ENCODE results near the gene ZNF790. TPM values are rescaled to one million over a fixed set of nuclear protein-coding genes. Genes with fewer than 3 reads are reported as not detected.

ZNF790 gene
- total RNA-seq, 1 donor from 2014 or later: 11.3 TPM

- DNase-seq (ENCODE audit: low spot score): peak; percentile 96
Measured at GRCh38 chr19:36772311-36773222, 65.6 kb downstream of the ZNF790 start, which contains the start of gene ZNF850. ZNF850 (minus strand) TSS chr19:36772807; CDS start chr19:36762606, 10,201 bp downstream.

GRCh38 chr19:36771261-36772231, 66.6 kb downstream of the ZNF790 start:
- DNase-seq (ENCODE audit: low spot score): peak; percentile 69

Other genes with a start within 250 kb of the ZNF790 start
- gene ZNF382, start 233.1 kb downstream of the ZNF790 start, total RNA-seq: 7.9 TPM
- gene ZNF461, start 171.6 kb downstream of the ZNF790 start, total RNA-seq: 16.2 TPM
- gene ZNF567, start 150.8 kb downstream of the ZNF790 start, total RNA-seq: 10.3 TPM
- gene ZNF850, start 65.6 kb downstream of the ZNF790 start, total RNA-seq: 2.8 TPM
- gene ZNF345, start 12.5 kb upstream of the ZNF790 start, total RNA-seq: 9.8 TPM
- 4.2 TPM for gene ZNF829, start 77.9 kb upstream of the ZNF790 start, total RNA-seq
- gene ZNF568, start 77.9 kb upstream of the ZNF790 start, total RNA-seq: 9.8 TPM
- 12.5 TPM for gene ZNF420, start 240.0 kb upstream of the ZNF790 start, total RNA-seq